GM06990 (cell line): Measurements from ENCODE around the gene WNK2.

Source experiments
- DNase-seq: peaks from one replicate; pipeline ENCODE4 v3.0.0-alpha.2; 2011; ENCODE audit not compliant: insufficient read length; ENCODE audit errors: extremely low read depth
- H3K27me3 ChIP-seq: replicated peaks from 2 replicates; pipeline ENCODE4 v1.6.0; 2011; ENCODE audit warnings: low read length; ENCODE audit not compliant: control insufficient read depth, insufficient read depth
- H3K36me3 ChIP-seq: 2 replicates; pipeline ENCODE4 v1.5.1; 2011; ENCODE audit warnings: low read length; ENCODE audit not compliant: control insufficient read depth, insufficient read depth
- H3K4me3 ChIP-seq: replicated peaks from 2 replicates; pipeline ENCODE4 v1.5.1; 2011; ENCODE audit warnings: low read depth, mild to moderate bottlenecking, control low read depth, low read length
- TF ChIP-seq, protein P1 (sequence below): IDR thresholded peaks from 2 replicates; pipeline ENCODE4 v1.5.1; 2011; ENCODE audit warnings: low read length, control low read depth, mild to moderate bottlenecking, inconsistent platforms; ENCODE audit not compliant: insufficient read depth, poor library complexity, severe bottlenecking

The WNK2 gene

DNA sequence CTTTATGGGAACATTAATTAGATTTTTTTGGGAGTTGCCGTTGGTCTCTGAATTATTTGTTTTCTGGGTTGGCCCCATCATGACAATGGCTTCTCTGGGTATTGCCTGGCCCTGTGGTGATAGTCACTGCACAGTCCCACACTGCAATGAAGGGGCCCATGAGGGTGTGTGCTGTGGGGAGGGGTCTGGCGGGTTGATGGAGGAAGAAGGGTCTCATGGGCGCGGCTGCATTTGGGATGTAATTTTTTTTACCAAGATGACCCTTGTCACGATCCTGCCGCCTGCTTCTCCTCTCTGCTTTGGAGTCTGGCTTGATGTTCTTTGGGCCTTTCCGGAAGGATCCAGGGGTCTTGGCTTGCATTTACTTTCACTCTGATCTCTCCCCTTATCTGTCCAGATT is 44.1 kb downstream of the WNK2 start:
- Histone ChIP-seq H3K36me3 (no peaks in the 10 kb centered on the region), H3K27me3 (peaks cover 3% of the 10 kb centered on the region; the same call in 1 of the 2 replicates), H3K4me3 (no peak overlapping the region)
- DNase-seq, result no peak
- TF ChIP-seq, protein P1, sequence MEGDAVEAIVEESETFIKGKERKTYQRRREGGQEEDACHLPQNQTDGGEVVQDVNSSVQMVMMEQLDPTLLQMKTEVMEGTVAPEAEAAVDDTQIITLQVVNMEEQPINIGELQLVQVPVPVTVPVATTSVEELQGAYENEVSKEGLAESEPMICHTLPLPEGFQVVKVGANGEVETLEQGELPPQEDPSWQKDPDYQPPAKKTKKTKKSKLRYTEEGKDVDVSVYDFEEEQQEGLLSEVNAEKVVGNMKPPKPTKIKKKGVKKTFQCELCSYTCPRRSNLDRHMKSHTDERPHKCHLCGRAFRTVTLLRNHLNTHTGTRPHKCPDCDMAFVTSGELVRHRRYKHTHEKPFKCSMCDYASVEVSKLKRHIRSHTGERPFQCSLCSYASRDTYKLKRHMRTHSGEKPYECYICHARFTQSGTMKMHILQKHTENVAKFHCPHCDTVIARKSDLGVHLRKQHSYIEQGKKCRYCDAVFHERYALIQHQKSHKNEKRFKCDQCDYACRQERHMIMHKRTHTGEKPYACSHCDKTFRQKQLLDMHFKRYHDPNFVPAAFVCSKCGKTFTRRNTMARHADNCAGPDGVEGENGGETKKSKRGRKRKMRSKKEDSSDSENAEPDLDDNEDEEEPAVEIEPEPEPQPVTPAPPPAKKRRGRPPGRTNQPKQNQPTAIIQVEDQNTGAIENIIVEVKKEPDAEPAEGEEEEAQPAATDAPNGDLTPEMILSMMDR, result no peak

DNA sequence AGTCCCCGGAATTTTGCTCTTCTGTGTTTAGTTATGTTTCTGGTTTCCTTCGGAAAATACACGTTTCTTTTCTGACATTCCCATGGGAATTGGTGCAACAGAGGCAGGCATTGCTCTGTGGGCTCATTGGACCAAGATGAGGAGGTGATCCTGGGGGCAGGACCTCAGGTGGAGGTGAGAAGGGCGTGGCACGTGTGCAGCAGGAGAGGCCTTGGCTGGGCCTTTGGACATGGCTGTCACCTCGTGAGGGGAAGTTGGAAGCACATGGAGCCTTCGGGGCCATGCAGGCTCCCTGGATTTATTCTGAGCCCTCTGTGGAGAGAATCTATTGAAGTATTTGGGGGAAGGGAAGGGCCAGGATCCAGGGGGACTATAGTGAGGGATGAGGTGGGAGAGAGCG is 44.5 kb downstream of the WNK2 start:
- DNase-seq, result no peak
- TF ChIP-seq, protein P1, result no peak
- Histone ChIP-seq H3K27me3 (peaks cover 1% of the 10 kb centered on the region; the same call in 1 of the 2 replicates), H3K4me3 (no peak overlapping the region), H3K36me3 (no peaks in the 10 kb centered on the region)

GRCh38 chr9:93229636-93230035 is 45.7 kb downstream of the WNK2 start:
- no peak for DNase-seq
- H3K36me3 ChIP-seq, result no peaks in the 10 kb centered on the region
- peaks cover 1% of the 10 kb centered on the region; the same call in 1 of the 2 replicates for H3K27me3 ChIP-seq
- H3K4me3 ChIP-seq, result no peak overlapping the region
- TF ChIP-seq, protein P1, result no peak

GRCh38 chr9:93230185-93230584 is 46.2 kb downstream of the WNK2 start:
- Histone ChIP-seq H3K27me3 (peaks cover 1% of the 10 kb centered on the region; the same call in 1 of the 2 replicates), H3K4me3 (no peak overlapping the region), H3K36me3 (no peaks in the 10 kb centered on the region)
- TF ChIP-seq, protein P1, result no peak
- DNase-seq, result no peak

DNA sequence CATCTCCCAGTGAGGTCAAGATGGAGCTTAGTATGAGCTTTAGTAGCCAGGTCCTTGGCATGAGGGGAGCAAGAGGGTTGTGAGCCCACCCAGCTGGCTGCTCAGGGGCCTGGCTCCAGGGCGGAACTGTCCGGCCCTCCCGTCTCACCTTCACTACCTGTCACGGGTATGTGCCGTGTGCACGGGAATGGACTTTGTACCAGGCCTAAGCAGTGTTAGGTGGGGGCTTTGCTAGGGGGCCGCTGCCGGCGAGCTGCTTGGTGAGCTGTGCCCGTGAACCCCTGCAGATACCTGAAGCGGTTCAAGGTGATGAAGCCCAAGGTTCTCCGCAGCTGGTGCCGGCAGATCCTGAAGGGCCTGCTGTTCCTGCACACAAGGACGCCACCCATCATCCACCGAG is 46.7 kb downstream of the WNK2 start:
- TF ChIP-seq, protein P1, result no peak

GRCh38 chr9:93231121-93231694 is 47.3 kb downstream of the WNK2 start:
- Histone ChIP-seq H3K36me3 (no peaks in the 10 kb centered on the region), H3K27me3 (peaks cover 1% of the 10 kb centered on the region; the same call in 1 of the 2 replicates), H3K4me3 (no peak overlapping the region)
- DNase-seq, result no peak
- TF ChIP-seq, protein P1, result no peak

More for the DNA sequence above, 46.7 kb downstream of the WNK2 start:
- Histone ChIP-seq H3K36me3 (no peaks in the 10 kb centered on the region), H3K27me3 (peaks cover 1% of the 10 kb centered on the region; the same call in 1 of the 2 replicates), H3K4me3 (no peak overlapping the region)
- DNase-seq, result no peak
